HG02763 (cell line): ENCODE measurements around the gene BRI3BP.
"Not testable (repeated sequence)": the region's sequence is repeated elsewhere in the genome, so short reads cannot be mapped to it uniquely, and the experiment has no call there.

ENCODE experiments used
- ATAC-seq: cut with Tn5 transposase; IDR thresholded peaks from one replicate; pipeline ENCODE4 v1.9.1; 2021; ENCODE audit warnings: mild to moderate bottlenecking, moderate library complexity; ENCODE audit not compliant: unreplicated experiment

The BRI3BP gene

DNA sequence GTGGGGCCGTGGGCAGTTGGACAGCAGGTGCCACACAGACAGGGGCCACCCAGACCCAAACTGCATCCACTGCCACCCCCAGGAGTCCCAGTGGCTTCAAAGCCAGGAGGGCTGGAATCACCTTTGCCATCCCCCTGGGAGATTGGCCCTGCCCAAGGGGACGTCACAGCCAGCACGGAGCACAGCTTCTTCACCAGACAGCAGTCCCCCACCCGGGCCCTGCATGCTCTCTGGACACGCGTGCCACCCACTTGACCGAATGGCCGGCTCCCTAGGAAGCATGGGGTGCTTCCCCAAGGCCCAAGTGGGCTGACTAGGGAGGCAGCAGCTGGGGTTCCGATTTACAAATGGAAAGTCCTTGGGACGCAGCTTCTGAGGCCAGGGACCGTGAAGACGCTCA is 21.8 kb upstream of the BRI3BP start:
- no peak for ATAC-seq

DNA sequence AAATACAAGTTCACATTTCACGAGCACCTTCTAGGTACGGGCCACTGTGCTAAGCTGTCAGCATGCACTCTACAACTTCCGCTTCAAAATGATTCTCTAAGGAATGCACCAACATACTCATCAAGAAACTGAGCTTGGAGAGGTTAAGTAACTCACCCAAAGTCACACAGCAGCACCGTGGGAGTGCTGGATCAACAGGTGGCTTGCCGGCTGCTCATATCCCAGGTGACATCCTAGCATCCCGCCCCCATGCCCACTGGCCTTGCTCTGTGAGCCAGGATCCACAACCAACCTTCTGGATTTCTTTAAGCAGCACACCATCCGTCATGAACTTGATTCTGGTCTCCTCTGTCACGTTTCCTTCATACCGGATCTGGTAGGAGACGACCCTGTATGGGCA is 21.2 kb upstream of the BRI3BP start:
- ATAC-seq = no peak

DNA sequence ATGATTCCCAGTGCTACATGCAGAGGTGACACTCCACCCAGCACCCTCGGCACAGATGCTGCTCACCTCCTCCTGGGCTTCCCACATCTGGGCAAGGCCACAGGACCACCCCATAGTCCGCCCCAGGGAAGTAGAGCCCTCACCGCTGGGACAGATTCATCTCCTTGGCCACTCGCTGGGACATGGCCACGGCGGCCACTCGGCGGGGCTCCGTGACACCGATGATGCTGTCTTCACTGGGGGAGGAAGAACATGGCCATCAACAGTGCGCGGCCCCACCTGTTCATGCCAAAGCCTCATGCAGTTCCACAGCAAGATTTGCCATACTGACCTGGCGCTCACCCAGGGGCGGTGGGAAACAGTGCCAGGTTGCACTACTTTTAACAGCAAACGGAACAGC is 18.2 kb upstream of the BRI3BP start:
- ATAC-seq = no peak

DNA sequence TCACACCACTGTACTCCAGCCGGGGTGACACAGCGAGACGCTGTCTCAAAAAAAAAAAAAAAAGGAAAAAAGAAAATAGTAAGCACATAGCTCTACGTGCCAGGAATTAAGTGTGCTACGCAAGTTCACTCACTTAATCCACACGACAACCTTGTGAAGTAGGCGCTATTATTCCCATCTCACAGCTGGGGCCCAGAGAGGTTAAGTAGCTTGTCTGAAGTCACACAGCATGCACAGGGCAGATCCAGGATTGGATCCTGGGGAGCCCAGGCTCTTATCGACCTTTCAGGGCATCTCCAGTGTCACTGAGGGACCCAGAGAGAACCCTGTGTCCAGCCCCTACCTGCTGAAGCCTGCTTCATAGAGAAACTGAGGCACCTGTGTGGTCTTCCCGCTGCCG is 16.4 kb upstream of the BRI3BP start:
- ATAC-seq = no peak

DNA sequence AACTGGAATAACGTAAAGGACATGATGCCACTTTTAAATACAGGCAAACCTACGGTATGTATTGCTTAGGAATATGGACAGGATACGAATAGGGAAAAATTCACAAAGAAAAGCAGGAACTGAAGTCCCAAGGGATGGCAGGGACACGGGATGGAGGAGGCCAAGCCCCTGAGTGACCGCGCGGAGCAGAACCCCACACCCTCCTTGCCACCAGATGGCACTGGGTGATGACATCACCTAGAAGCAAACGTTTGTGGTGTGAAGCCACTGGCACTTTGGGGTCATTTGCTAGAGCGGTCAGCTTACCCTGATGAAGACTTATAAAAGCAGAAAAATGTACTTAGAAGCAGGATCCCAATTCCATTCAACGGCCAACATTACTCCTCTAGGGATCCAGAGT is 13.9 kb upstream of the BRI3BP start:
- no peak for ATAC-seq

DNA sequence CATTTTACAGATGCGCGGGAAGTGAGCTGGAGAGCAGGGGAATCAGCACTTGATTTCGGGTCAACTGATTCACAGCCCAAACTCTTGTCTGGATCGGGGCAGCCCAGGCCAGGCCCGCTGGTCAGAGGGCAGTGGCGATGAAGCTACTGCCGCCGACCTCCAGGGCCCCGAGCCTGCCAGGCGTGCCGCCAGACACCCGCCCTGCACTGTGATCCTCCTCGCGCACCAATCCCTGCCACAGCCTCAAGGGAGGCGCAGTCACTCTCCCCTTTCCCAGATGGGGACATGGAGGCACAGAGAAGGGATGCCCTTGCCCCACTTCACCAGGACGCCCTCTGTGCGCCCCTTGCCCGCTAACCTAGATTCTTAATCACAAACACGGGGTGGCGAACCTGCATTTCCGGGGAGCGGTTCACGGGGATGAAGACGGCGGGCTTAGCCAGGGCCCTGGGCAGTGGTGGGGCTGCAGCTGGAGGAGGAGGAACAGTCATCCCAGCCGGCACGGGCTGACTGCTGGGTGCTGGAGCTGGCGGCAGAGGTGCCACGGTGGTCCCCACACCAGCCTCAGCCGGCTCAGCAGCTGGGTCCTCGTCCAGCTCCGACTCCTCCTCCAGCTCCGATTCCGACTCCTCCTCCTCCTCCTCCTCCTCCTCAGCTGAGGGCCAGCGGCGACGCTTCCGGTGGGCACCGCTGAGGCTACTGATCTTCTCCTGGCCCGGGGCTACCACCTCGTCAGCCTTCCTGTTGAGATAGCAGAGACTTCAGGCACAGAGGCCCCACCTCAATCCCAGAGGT is 13.2 kb upstream of the BRI3BP start:
- no peak for ATAC-seq

DNA sequence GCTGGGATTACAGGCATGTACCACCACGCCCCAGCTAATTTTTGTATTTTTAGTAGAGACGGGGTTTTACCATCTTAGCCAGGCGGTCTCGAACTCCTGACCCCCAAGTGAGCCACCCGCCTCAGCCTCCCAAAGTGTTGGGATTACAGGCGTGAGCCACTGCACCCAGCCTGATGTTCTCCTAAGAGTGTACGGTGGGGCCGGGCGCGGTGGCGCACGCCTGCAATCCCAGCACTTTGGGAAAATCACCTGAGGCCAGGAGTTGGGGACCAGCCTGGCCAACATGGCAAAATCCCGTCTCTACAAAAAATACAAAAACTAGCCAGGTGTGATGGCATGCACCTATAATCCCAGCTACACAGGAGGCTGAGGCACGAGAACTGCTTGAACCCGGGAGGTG is 6.6 kb upstream of the BRI3BP start:
- ATAC-seq = not testable (repeated sequence)

DNA sequence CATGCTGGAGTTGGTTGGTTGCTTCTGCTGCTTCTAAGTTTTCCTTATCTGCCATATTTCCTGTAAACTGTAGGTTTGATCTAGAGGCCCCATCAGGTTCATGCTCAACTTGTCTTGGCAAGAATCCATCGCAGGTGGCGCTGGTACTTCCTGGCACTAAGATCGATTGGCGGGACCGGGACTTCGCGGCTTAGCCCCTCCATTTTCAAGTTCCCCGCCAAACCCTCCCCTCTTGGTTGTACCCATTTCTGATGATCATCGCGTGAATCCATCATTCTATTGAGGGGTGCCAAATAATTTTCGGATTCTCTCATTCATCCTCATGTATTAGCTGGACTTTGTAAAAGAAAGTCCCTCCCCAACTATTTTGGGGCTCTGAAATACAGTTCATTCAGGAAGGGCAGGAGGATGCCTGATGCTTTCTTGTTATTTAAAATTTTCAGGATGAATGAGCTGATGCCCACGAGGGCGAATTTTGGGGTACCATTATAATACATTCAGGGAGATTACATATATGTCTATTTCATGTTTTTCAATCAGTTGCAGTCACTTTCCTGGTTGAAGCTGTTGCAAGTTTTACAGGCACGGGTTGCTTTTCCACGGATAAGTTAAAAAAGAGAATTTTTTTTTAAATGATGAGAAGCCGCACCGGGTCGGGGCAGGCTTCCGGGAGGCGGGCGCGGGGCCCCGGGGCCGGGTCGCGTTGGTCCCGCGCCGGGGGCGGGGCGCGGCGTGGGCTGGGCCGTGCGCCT is 395 bp upstream of the BRI3BP start:
- peak; percentile 30 for ATAC-seq

DNA sequence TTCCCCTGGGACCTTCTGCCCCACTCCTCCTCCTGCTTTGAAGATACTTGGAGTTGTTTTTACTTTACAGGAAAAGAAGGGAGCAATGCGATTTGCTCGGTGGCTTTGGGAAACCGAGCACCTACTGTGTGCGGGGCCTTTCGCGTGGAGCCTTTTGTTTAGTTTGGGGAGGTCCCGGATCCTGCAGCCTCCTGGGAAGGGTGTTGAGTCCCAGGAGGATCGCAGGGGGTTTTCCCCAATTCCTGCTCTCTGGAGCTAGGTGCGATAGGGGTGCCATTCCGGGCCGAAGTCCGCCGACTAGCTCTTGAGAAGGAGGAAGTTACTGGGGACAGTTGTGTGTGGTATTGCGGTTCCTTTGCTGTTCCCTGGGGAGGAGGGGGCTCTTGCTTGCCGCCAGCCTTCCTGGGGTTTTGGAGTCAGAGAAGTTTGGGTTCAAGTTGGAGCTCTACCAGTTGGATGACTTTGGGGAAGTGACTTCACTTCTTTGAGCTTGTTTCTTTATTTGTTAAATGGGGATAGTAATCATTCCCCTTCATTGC is 1.1 kb downstream of the BRI3BP start:
- ATAC-seq = no peak

DNA sequence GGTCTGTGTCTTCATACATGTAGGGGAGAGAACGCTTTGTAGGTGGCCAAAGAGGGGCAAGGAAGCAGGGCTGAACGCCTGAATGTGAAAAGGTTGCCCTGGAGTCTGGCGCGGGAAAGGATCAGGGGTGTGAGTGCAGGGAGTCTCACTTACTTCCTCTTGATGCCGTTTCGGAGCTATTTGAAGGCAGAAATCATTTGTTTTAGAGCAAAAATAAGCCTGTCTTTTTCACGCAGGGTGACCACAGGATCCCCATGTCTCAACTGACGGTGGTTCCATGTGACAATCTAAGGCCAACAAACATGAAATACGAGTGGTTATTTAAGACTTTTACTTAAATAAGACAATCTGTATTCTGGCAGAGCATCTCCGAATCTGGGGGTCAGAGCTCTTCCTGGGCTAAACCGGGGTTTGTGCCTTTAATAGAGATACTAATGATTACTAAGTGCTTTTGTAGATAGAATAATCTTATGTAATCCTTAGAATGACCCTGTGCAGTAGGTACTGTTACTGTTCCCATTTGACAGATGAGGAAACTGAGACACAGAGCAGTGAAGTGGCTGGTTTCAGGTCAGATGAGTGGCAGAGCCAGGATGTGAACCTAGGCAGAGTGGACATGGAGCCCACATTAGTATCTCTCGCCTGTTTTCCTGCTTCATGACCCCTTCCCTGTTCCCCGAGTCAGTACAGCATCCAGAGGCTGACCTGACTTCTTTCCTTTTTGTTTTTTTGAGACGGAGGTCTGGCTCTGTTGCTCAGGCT is 1.9 kb downstream of the BRI3BP start:
- no peak for ATAC-seq

DNA sequence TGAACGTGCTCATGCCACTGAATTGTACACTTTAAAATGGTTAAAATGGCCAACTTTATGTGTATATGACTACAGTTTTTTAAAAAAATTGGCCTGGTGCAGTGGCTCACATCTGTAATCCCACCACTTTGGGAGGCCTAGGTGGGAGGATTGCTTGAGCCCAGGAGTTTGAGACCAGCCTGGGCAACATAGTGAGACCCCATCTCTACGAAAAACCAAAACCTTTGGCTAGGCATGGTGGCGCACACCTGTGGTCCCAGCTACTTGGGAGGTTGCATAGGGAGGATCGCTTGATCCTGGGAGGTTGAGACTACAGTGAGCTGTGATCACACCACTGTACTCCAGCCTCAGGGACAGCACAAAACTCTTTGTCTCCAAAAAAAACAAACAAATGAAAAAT is 5.3 kb downstream of the BRI3BP start:
- ATAC-seq = no peak

DNA sequence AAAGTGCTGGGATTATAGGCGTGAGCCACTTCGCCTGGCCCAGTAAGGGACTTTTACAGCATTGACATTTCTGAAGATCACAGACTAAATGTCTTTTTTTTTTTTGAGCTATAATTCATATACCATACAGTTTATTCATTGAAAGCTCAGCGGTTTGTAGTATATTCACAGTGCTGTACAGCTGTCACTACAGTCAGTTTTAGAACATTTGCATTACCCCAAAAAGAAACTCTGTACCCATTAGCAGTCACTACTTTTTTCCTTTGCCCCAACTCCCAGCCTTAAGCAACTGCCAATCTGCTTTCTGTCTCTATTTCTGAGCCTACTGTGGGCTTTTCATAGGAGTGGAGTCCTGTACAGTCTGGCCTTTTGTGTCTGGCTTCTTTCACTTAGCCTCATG is 8.2 kb downstream of the BRI3BP start:
- ATAC-seq = no peak

DNA sequence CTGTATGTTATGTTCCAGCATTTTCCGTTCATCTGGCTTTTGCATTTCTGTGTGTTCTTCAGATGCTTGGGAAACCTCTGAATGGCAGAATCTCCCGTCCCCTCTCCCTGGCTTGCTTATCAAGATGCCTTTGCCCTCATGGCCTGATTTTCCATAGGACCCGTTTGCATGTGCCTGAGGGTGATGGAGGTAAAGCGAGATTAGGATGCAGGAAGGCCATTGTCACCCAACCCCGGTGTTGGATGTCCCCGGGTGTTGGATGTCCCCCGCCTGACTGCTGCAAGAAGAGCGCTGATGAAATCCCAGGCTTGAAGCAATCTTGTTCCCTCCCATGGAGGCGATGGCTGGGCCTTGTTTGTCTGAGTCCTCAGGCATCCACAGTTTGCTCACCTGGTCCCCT is 9.6 kb downstream of the BRI3BP start:
- no peak for ATAC-seq

DNA sequence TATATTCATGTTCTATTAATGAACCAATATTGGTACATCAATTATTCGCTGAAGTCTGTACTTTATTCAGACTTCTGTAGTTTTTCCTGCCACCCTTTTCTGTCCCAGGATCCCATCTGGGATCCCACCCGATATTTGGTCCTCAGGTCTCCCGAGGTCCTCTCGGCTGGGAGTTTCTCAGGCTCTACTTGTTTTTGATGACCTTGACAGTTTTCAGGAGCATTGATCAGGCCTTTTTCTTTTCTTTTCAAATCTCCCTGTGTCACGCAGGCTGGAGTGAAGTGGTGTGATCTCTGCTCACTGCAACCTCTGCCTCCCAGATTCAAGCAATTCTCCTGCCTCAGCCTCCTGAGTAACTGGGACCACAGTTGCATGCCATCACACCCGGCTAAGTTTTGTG is 11.2 kb downstream of the BRI3BP start:
- no peak for ATAC-seq

DNA sequence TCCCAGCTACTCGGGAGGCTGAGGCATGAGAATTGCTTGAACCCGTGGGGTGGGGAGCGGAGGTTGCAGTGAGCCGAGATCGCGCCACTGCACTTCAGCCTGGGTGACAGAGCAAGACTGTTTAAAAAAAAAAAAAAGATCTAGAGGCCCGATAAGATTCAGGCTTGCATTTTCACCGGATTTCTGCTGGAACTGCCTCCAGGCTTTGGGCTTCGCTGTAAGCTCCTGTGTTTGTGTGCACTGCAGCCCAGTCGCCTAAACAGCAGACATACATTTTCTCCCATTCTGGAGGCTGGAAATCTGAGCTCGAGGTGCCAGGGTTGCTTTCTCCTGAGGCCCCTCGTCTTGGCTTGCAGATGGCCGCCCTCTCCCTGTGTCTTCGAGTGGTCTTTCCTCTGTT is 12.2 kb downstream of the BRI3BP start:
- no peak for ATAC-seq

DNA sequence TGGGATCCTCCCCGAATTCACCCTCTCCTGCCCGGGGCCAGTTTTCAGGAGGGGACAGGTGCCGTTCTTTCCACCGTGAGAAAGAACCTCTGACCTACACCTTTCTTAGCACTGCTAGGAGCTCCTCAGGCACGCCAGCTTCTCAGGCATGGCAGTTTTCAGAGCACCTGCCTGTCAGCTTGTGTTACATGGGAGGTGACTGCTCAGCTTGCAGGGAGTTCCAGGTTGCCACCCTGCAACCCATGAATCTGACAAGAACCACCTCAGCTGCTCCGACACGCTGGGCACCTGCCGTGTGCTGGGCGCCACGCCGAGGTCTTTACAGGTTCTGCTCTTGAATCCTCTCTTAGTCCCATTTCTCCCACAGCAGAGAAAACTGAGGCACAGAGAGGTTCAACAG is 12.9 kb downstream of the BRI3BP start:
- ATAC-seq = no peak

DNA sequence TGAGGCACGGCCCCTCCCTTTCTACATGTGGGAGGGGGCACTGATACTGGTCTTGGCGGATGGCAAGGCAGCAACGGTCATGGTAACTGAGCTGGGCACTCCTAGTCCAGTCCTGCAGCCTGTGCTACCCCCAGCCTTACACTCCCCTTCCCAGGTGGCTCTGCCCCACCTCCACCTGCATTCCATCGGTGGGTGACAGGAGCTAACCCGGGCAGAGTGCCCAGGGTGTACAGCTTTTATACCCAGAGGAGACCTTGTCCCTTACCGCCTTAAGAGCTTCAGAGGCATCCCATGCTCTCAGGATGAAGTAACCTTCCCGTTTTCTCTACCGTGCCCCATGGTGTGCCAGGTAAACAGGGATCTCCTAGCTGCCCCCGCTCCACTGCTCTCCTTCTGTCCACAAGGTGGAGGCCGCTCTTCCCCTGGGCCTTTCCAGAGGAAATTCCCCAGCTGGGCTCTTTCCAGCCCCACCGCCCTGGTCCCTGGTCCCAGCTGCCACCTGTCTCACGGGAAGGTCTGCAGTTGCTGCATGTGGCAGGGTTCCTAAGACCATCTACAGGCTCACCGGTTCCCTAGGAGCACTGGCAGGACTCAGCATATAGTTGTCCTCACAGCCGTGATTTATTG is 20.5 kb downstream of the BRI3BP start:
- no peak for ATAC-seq

DNA sequence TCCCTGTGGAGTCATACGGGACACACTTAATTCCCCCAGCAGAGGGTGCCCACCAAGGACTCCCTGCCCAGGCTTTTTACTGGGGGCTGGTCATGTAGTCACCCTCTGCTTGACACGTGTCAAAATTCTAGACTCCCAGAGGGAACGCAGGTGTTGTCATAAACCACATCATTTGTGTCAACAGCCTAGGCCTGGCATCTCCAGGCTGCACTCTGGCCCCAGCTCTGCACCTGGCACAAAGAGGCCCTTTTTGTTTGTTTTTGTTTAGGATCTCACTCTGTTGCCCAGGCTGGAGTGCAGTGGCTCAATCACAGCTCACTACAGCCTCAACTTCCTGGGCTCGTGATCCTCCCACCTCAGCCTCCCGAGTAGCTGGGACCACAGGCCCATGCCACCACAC is 21.1 kb downstream of the BRI3BP start:
- ATAC-seq = no peak

DNA sequence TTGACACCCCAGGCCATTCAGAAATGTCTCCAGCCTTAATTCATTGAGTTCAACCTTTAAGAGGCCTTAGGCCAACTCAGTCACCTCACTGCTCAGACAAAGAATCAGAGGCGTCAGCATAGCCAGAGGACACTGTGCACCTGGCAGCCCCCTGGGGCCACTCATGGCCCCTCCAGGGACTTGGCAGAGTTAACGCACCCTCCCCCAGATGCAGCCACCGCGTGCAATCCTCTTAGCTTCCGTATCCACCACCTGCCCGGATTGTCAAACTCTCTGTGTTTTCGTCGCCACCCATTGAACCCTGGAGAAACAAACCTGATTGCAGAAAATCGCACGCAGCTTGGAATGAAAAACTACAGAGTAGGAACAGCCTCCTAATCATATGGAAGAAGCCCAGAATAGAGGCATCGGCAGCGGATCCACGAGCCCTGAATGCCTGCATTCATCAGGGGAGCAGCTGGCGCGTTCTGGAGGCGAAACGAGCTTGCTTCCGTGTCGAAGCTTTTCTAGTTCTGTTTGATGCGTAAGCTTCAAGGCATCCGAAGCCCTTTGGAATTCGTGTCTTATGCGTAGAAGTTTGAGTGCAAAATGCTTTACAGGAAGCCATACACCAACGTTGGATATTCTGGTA is 22.4 kb downstream of the BRI3BP start:
- ATAC-seq = no peak

DNA sequence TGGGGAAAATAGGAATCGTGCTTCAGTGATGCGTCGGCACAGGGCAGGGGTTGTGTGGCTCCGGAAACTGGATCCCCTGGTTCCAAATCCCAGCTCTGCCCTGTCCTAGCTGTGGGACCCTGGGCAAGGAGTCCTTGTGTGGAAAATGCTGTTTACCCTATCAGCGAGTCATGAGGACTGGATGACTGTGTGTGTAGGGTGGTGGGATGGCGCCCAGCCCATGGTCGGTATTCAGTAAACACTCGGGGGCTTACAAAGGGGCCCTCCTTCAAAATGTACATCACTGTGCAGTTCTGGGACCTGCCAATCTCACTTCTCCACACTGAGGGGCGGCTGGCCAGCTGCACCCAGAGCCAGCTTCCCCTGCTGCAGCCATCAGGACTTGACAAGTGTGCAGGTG is 24.4 kb downstream of the BRI3BP start:
- ATAC-seq = no peak

DNA sequence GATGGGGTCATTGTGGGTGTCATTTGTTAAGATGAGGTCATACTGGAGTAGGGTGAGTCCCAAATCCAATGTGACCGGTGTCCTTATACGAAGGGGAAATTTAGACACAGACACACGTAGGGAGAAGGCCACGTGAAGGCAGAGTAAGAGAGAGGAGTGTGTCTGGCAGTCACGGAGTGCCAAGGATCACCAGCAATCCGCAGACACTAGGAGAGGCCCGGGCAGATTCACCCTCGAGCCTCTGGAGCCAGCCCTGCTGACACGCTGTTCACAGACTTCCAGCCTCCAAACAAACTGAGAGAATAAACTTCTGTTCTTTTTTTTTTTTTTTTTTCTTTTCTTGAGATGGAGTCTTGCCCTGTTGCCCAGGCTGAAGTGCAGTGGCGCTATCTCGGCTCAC is 24.9 kb downstream of the BRI3BP start:
- no peak for ATAC-seq
